Measurements from ENCODE around the gene TMEM200B.

- no peak for TF ChIP-seq CTCF (IDR thresholded peaks at IDR 0.05; ENCODE audit: low read length)
- TF ChIP-seq EZH2 (optimal IDR thresholded peaks at IDR 0.05; ENCODE audit: low read depth, low read length): no peak
Observed at GRCh38 chr1:29123887-29124365, at the start of gene TMEM200B.
